GM23248 (cell line): Measurements from ENCODE around the gene NINJ1. TPM values are rescaled to one million over a fixed set of nuclear protein-coding genes. Genes with fewer than 3 reads are reported as not detected.
A peak's percentile ranks its signal among the peaks of the same experiment; 100 is the strongest.

Experiments used
- DNase-seq: peaks from one replicate; pipeline ENCODE4 v3.0.0-alpha.2; 2015
- H2AFZ ChIP-seq: fragments of 200-600 bp; sonication (generic); 2 replicates; pipeline ENCODE4 v1.6.1; 2016; ENCODE audit warnings: antibody characterized with exemption
- H3F3A ChIP-seq: fragments of 200-600 bp; sonication (generic); 2 replicates; pipeline ENCODE4 v1.6.1; 2016; ENCODE audit warnings: mild to moderate bottlenecking, antibody characterized with exemption, mixed run types; ENCODE audit not compliant: insufficient read depth
- H3K27ac ChIP-seq: fragments of 200-600 bp; sonication (generic); 2 replicates; pipeline ENCODE4 v1.5.1; 2016; ENCODE audit warnings: mild to moderate bottlenecking
- H3K27me3 ChIP-seq: fragments of 200-600 bp; sonication (generic); replicated peaks from 2 replicates; pipeline ENCODE4 v1.6.1; 2016; ENCODE audit warnings: mild to moderate bottlenecking; ENCODE audit not compliant: insufficient read depth
- H3K36me3 ChIP-seq: fragments of 200-600 bp; sonication (generic); 2 replicates; pipeline ENCODE4 v1.6.1; 2016; ENCODE audit warnings: low read depth, mild to moderate bottlenecking
- H3K4me1 ChIP-seq: fragments of 200-600 bp; sonication (generic); 2 replicates; pipeline ENCODE4 v1.6.1; 2016; ENCODE audit warnings: mild to moderate bottlenecking; ENCODE audit not compliant: insufficient read depth
- H3K4me2 ChIP-seq: fragments of 200-600 bp; sonication (generic); one replicate; pipeline ENCODE4 v1.6.1; 2016; ENCODE audit warnings: mild to moderate bottlenecking; ENCODE audit not compliant: unreplicated experiment
- H3K4me3 ChIP-seq: fragments of 200-600 bp; sonication (generic); 2 replicates; pipeline ENCODE4 v1.5.1; 2016; ENCODE audit warnings: mild to moderate bottlenecking
- H3K79me2 ChIP-seq: fragments of 200-600 bp; sonication (generic); 2 replicates; pipeline ENCODE4 v1.6.1; 2016; ENCODE audit warnings: mild to moderate bottlenecking; ENCODE audit not compliant: insufficient read depth
- H3K9ac ChIP-seq: fragments of 200-600 bp; sonication (generic); 2 replicates; pipeline ENCODE4 v1.6.1; 2016; ENCODE audit warnings: mild to moderate bottlenecking
- H3K9me2 ChIP-seq: fragments of 200-600 bp; sonication (generic); 2 replicates; pipeline ENCODE4 v1.6.1; 2016; ENCODE audit warnings: mixed run types, mild to moderate bottlenecking, moderate library complexity; ENCODE audit not compliant: insufficient read depth
- H3K9me3 ChIP-seq: fragments of 200-600 bp; sonication (generic); one replicate; pipeline ENCODE4 v1.6.1; 2017; ENCODE audit warnings: low read depth
- H4K20me1 ChIP-seq: fragments of 200-600 bp; sonication (generic); 2 replicates; pipeline ENCODE4 v1.6.0; 2016; ENCODE audit not compliant: insufficient read depth
- EZH2 ChIP-seq: fragments of 200-600 bp; sonication (generic); IDR thresholded peaks from 2 replicates; pipeline ENCODE4 v1.6.1; 2018; ENCODE audit warnings: antibody characterized with exemption, mild to moderate bottlenecking; ENCODE audit not compliant: insufficient read depth, poor library complexity, severe bottlenecking
- EZH2phosphoT487 ChIP-seq: fragments of 200-600 bp; sonication (generic); IDR thresholded peaks from 2 replicates; pipeline ENCODE4 v1.6.1; 2018; ENCODE audit warnings: antibody characterized with exemption, moderate library complexity, mild to moderate bottlenecking, low read depth; ENCODE audit not compliant: insufficient read depth
- WGBS, 2 experiments: methylation state at CpG; one replicate each; pipeline ENCODE4 v1.1.6; 2015 to 2017; ENCODE audit warnings: low lambda C conversion rate in 2 of 2, low coverage in 1 of 2; ENCODE audit errors: missing lambda C conversion rate in 2 of 2; 5-methylcytosine and 5-hydroxymethylcytosine counted together
- in situ Hi-C: fragments of 300-500 bp; cut with MboI; formaldehyde crosslinking; loops from 2 replicates; pipeline ENCODE4 v1.15.0; 2020
- polyA plus RNA-seq: library from polyadenylated mRNA; unstranded; fragments of >200 nt; fragmentation: Nextera tagmentation; extraction: Ambion mirVana; gene quantifications from 2 replicates; pipeline ENCODE4 v1.2.1, GENCODE V29; 2016
- total RNA-seq: library from RNA; depleted of rRNA; stranded (reverse); fragments of >200 nt; shearing (Covaris generic); gene quantifications from 2 replicates; pipeline ENCODE4 v1.2.3, GENCODE V29; 2014

Gene NINJ1
- total and polyA plus RNA-seq, 2 experiments from 2014 or later = 24.9 to 44.2 TPM

GRCh38 chr9:93084471-93084881 is 49.6 kb downstream of the NINJ1 start:
- 76 to 82% methylated on average over 6 of the region's 6 CpGs for WGBS, 2 experiments
- Histone ChIP-seq H3K4me2 (no peak overlapping the region), H4K20me1 (no peaks in the 10 kb centered on the region), H3K4me3 (no peak overlapping the region), H3K36me3 (no peaks in the 10 kb centered on the region), H3K4me1 (no peaks in the 10 kb centered on the region), H3K27ac (no peak overlapping the region), H2AFZ (no peak overlapping the region), H3K9me2 (no peaks in the 10 kb centered on the region), H3K79me2 (no peaks in the 10 kb centered on the region), H3K9me3 (no peaks in the 10 kb centered on the region), H3K9ac (no peak overlapping the region), H3F3A (0 out of 2 replicates have a peak, but pooled peaks cover 4% of the 10 kb centered on the region), H3K27me3 (no peaks in the 10 kb centered on the region)
- TF ChIP-seq EZH2phosphoT487 (no peak), EZH2 (no peak)
- in situ Hi-C loops = no loop called here
- no peak for DNase-seq

GRCh38 chr9:93083592-93084470 is 50.2 kb downstream of the NINJ1 start:
- Histone ChIP-seq H3K79me2 (no peaks in the 10 kb centered on the region), H2AFZ (no peak overlapping the region), H3K36me3 (no peaks in the 10 kb centered on the region), H3K4me2 (no peak overlapping the region), H3K27me3 (no peaks in the 10 kb centered on the region), H3F3A (0 out of 2 replicates have a peak, but pooled peaks cover 4% of the 10 kb centered on the region), H3K9ac (no peak overlapping the region), H3K4me3 (no peak overlapping the region), H3K27ac (no peak overlapping the region), H3K9me3 (no peaks in the 10 kb centered on the region), H4K20me1 (no peaks in the 10 kb centered on the region), H3K9me2 (no peaks in the 10 kb centered on the region), H3K4me1 (no peaks in the 10 kb centered on the region)
- 45% methylated on average over 8 of the region's 8 CpGs for WGBS, 2 experiments
- in situ Hi-C loops = no loop called here
- TF ChIP-seq EZH2phosphoT487 (no peak), EZH2 (no peak)
- no peak for DNase-seq

GRCh38 chr9:93082841-93083411 is 51.1 kb downstream of the NINJ1 start:
- in situ Hi-C loops = no loop called here
- Histone ChIP-seq H3K9ac (no peak overlapping the region), H4K20me1 (no peaks in the 10 kb centered on the region), H3K4me1 (no peaks in the 10 kb centered on the region), H3K79me2 (no peaks in the 10 kb centered on the region), H3F3A (0 out of 2 replicates have a peak, but pooled peaks cover 4% of the 10 kb centered on the region), H3K27me3 (no peaks in the 10 kb centered on the region), H2AFZ (no peak overlapping the region), H3K4me2 (no peak overlapping the region), H3K27ac (no peak overlapping the region), H3K36me3 (no peaks in the 10 kb centered on the region), H3K4me3 (no peak overlapping the region), H3K9me3 (no peaks in the 10 kb centered on the region), H3K9me2 (no peaks in the 10 kb centered on the region)
- TF ChIP-seq EZH2 = no peak
- TF ChIP-seq EZH2phosphoT487 = no peak
- WGBS, 2 experiments = 67 to 74% methylated on average over 16 to 18 of the region's 18 CpGs
- DNase-seq = no peak

- H4K20me1 ChIP-seq = no peaks in the 10 kb centered on the region
- WGBS, 2 experiments = 19 to 28% methylated on average over 3 of the region's 3 CpGs
- H3F3A ChIP-seq = 0 out of 2 replicates have a peak, but pooled peaks cover 4% of the 10 kb centered on the region
- no peaks in the 10 kb centered on the region for H3K36me3 ChIP-seq
- in situ Hi-C loops = no loop called here
- DNase-seq = peak; percentile 86
- H2AFZ ChIP-seq = no peak overlapping the region
- H3K9ac ChIP-seq = no peak overlapping the region
- H3K4me2 ChIP-seq = no peak overlapping the region
- H3K79me2 ChIP-seq = no peaks in the 10 kb centered on the region
- H3K27ac ChIP-seq = peak overlapping the region; percentile 29; the same call in 1 of the 2 replicates
- H3K4me1 ChIP-seq = no peaks in the 10 kb centered on the region
- TF ChIP-seq EZH2 (no peak), EZH2phosphoT487 (peak; percentile 89)
- H3K27me3 ChIP-seq = no peaks in the 10 kb centered on the region
- no peaks in the 10 kb centered on the region for H3K9me3 ChIP-seq
- no peaks in the 10 kb centered on the region for H3K9me2 ChIP-seq
- H3K4me3 ChIP-seq = no peak overlapping the region
Measured at GRCh38 chr9:93081931-93082330, 52.1 kb downstream of the NINJ1 start.
